Mucosa of rectum (tissue), 2 donors: Measurements from ENCODE around the gene THAP4.

Experiments used
- H3K27ac ChIP-seq, 2 donors: one replicate each; pipeline ENCODE4 v1.7.0; 2013; ENCODE audit warnings: inconsistent platforms in 2 of 2, low read depth in 2 of 2, low read length in 2 of 2
- H3K27me3 ChIP-seq, 2 donors: one replicate each; pipeline ENCODE4 v1.7.0; 2013; ENCODE audit warnings: low read length in 2 of 2; ENCODE audit not compliant: control insufficient read depth in 2 of 2, insufficient read depth in 2 of 2
- H3K36me3 ChIP-seq, 2 donors: one replicate each; pipeline ENCODE4 v1.7.0; 2013; ENCODE audit warnings: low read length in 2 of 2; ENCODE audit not compliant: control insufficient read depth in 2 of 2, insufficient read depth in 2 of 2
- H3K4me1 ChIP-seq, 2 donors: one replicate each; pipeline ENCODE4 v1.7.0; 2013; ENCODE audit warnings: low read length in 2 of 2, mild to moderate bottlenecking in 1 of 2; ENCODE audit not compliant: control insufficient read depth in 2 of 2, insufficient read depth in 2 of 2
- H3K4me3 ChIP-seq, 2 donors: one replicate each; pipeline ENCODE4 v1.7.0; 2013; ENCODE audit warnings: low read length in 2 of 2
- H3K9ac ChIP-seq, 2 donors: one replicate each; pipeline ENCODE4 v1.7.0; 2013; ENCODE audit warnings: low read length in 2 of 2, low read depth in 1 of 2, mild to moderate bottlenecking in 1 of 2
- H3K9me3 ChIP-seq, 2 donors: one replicate each; pipeline ENCODE4 v1.7.0; 2013; ENCODE audit warnings: low read length in 2 of 2; ENCODE audit not compliant: control insufficient read depth in 2 of 2
- donor health status: healthy.
- donor health status: Normal muscosa, but diverticular disease.

THAP4 gene

GRCh38 chr2:241637018-241637794 lies at the start of gene THAP4, which contains the start of gene ATG4B:
Gene THAP4, minus strand, starts transcription at chr2:241637158. Its CDS starts 141 bp downstream, at chr2:241637017.
Gene ATG4B, plus strand, starts transcription at chr2:241637693. Its CDS starts 22 bp downstream, at chr2:241637715.
- peaks cover 16 to 30% of the 10 kb centered on the region in 2 donors for H3K4me1 ChIP-seq
- H3K9me3 ChIP-seq = no peaks in the 10 kb centered on the region
- peaks cover 13 to 19% of the 10 kb centered on the region in 2 donors for H3K36me3 ChIP-seq
- H3K9ac ChIP-seq = peak within 1 kb of the TSS; percentile 86 to 93
- H3K27me3 ChIP-seq = no peaks in the 10 kb centered on the region
- H3K27ac ChIP-seq = peak within 1 kb of the TSS; percentile 97
- peak within 1 kb of the TSS; percentile 92 to 97 for H3K4me3 ChIP-seq

GRCh38 chr2:241686324-241686649 lies 49.3 kb upstream of the THAP4 start:
- Histone ChIP-seq H3K27me3 (no peaks in the 10 kb centered on the region), H3K27ac (peak overlapping the region in 1 of 2 donors; percentile 43), H3K9me3 (no peaks in the 10 kb centered on the region), H3K36me3 (peaks cover 8 to 13% of the 10 kb centered on the region in 2 donors), H3K4me3 (peak overlapping the region; percentile 84 to 87), H3K9ac (peak overlapping the region; percentile 70 to 77), H3K4me1 (peaks cover 17 to 19% of the 10 kb centered on the region in 2 donors)

- H3K9ac ChIP-seq = no peak overlapping the region
- no peak overlapping the region for H3K4me3 ChIP-seq
- no peaks in the 10 kb centered on the region for H3K9me3 ChIP-seq
- H3K4me1 ChIP-seq = peaks cover 3 to 5% of the 10 kb centered on the region in 2 donors
- H3K27me3 ChIP-seq = no peaks in the 10 kb centered on the region
- no peak overlapping the region for H3K27ac ChIP-seq
- peaks cover 13 to 36% of the 10 kb centered on the region in 2 donors for H3K36me3 ChIP-seq
Observed at GRCh38 chr2:241680827-241681599, 44.1 kb upstream of the THAP4 start.

GRCh38 chr2:241680044-241680443 lies 43.1 kb upstream of the THAP4 start:
- no peaks in the 10 kb centered on the region for H3K4me1 ChIP-seq
- no peak overlapping the region for H3K9ac ChIP-seq
- H3K27ac ChIP-seq = no peak overlapping the region
- peaks cover 13 to 36% of the 10 kb centered on the region in 2 donors for H3K36me3 ChIP-seq
- H3K4me3 ChIP-seq = no peak overlapping the region
- no peaks in the 10 kb centered on the region for H3K9me3 ChIP-seq
- no peaks in the 10 kb centered on the region for H3K27me3 ChIP-seq

GRCh38 chr2:241678784-241679540 lies 42.0 kb upstream of the THAP4 start:
- Histone ChIP-seq H3K9ac (no peak overlapping the region), H3K27me3 (no peaks in the 10 kb centered on the region), H3K4me1 (no peaks in the 10 kb centered on the region), H3K9me3 (no peaks in the 10 kb centered on the region), H3K27ac (no peak overlapping the region), H3K36me3 (peaks cover 13 to 39% of the 10 kb centered on the region in 2 donors), H3K4me3 (no peak overlapping the region)

- Histone ChIP-seq H3K9ac (no peak overlapping the region), H3K27me3 (no peaks in the 10 kb centered on the region), H3K9me3 (no peaks in the 10 kb centered on the region), H3K27ac (no peak overlapping the region), H3K4me1 (no peaks in the 10 kb centered on the region), H3K36me3 (peaks cover 13 to 39% of the 10 kb centered on the region in 2 donors), H3K4me3 (no peak overlapping the region)
Observed at GRCh38 chr2:241678307-241678706, 41.3 kb upstream of the THAP4 start.

GRCh38 chr2:241677392-241677791 lies 40.4 kb upstream of the THAP4 start:
- Histone ChIP-seq H3K9ac (no peak overlapping the region), H3K27ac (no peak overlapping the region), H3K27me3 (no peaks in the 10 kb centered on the region), H3K36me3 (peaks cover 13 to 45% of the 10 kb centered on the region in 2 donors), H3K9me3 (no peaks in the 10 kb centered on the region), H3K4me1 (no peaks in the 10 kb centered on the region), H3K4me3 (no peak overlapping the region)

GRCh38 chr2:241676665-241677064 lies 39.7 kb upstream of the THAP4 start:
- Histone ChIP-seq H3K36me3 (peaks cover 16 to 49% of the 10 kb centered on the region in 2 donors), H3K9me3 (no peaks in the 10 kb centered on the region), H3K4me1 (no peaks in the 10 kb centered on the region), H3K27ac (no peak overlapping the region), H3K4me3 (no peak overlapping the region), H3K9ac (no peak overlapping the region), H3K27me3 (no peaks in the 10 kb centered on the region)

GRCh38 chr2:241675885-241676284 lies 38.9 kb upstream of the THAP4 start:
- Histone ChIP-seq H3K9ac (no peak overlapping the region), H3K4me1 (no peaks in the 10 kb centered on the region), H3K36me3 (peaks cover 20 to 51% of the 10 kb centered on the region in 2 donors), H3K27ac (no peak overlapping the region), H3K4me3 (no peak overlapping the region), H3K9me3 (no peaks in the 10 kb centered on the region), H3K27me3 (no peaks in the 10 kb centered on the region)
